Endothelial cell of umbilical vein (primary cell): ENCODE data around the gene ZMPSTE24. TPM values are rescaled to one million over a fixed set of nuclear protein-coding genes. Genes with fewer than 3 reads are reported as not detected.

ENCODE experiments used
- Bru-seq: library from RNA; stranded (reverse); fragments of 400-500 nt; gene quantifications from one replicate; lab custom pipeline; 2021; lab: Mats Ljungman, UMichigan
- BruChase-seq, 2 experiments: library from RNA; stranded (reverse); fragments of 400-500 nt; gene quantifications; one replicate each; lab custom pipeline; 2021; lab: Mats Ljungman, UMichigan
- BruUV-seq: library from RNA; stranded (reverse); fragments of 400-500 nt; replicated peaks from 2 replicates; lab custom pipeline; 2021; lab: Mats Ljungman, UMichigan
- CTCF ChIA-PET: fragments of 300-600, 350-600 bp; sonication (Branson Sonifier 250); formaldehyde crosslinking; loops from one replicate; lab custom pipeline; 2021; ENCODE audit warnings: antibody characterized with exemption, inconsistent platforms; lab: Charles Lee
- POLR2A ChIA-PET: fragments of 300-600, 350-600 bp; sonication (Branson Sonifier 250); formaldehyde crosslinking; loops from one replicate; lab custom pipeline; 2021; ENCODE audit warnings: antibody characterized with exemption, inconsistent platforms; lab: Charles Lee
- DNase-seq: peaks from one replicate; pipeline ENCODE4 v3.0.0-alpha.2; 2011; ENCODE audit warnings: low read depth, low spot score
- FAIRE-seq: peaks from 2 replicates; lab custom pipeline; 2011; peaks lifted over from hg19 to GRCh38; lab: Jason Lieb, UNC
- H2AFZ ChIP-seq: 2 replicates; pipeline ENCODE4 v1.6.0; 2012; ENCODE audit warnings: low read depth, low read length, control low read depth, inconsistent platforms
- H3K27ac ChIP-seq: 2 replicates; pipeline ENCODE4 v1.5.1; 2011; ENCODE audit warnings: low read depth, mild to moderate bottlenecking, control low read depth, low read length, moderate library complexity; ENCODE audit not compliant: insufficient read depth
- H3K27me3 ChIP-seq, 2 experiments: 2 replicates each; pipeline versions ENCODE4 v1.6.0 to v1.6.1; 2011; ENCODE audit warnings: low read length in 2 of 2, mixed read lengths in 1 of 2; ENCODE audit not compliant: control insufficient read depth in 2 of 2, insufficient read depth in 2 of 2
- H3K36me3 ChIP-seq, 2 experiments: 2 replicates in 1 of 2; 3 replicates in 1 of 2; pipeline ENCODE4 v1.5.1; 2011; ENCODE audit warnings: low read length in 2 of 2, mild to moderate bottlenecking in 1 of 2, moderate library complexity in 1 of 2; ENCODE audit not compliant: control insufficient read depth in 2 of 2, insufficient read depth in 2 of 2; ENCODE audit errors: extremely low read depth in 1 of 2
- H3K4me1 ChIP-seq: 3 replicates; pipeline ENCODE4 v1.5.1; 2011; ENCODE audit warnings: mild to moderate bottlenecking, low read length; ENCODE audit not compliant: control insufficient read depth, insufficient read depth; ENCODE audit errors: extremely low read depth
- H3K4me2 ChIP-seq: 2 replicates; pipeline ENCODE4 v1.6.1; 2011; ENCODE audit warnings: low read length, control low read depth, mixed read lengths; ENCODE audit not compliant: insufficient read depth
- H3K4me3 ChIP-seq, 3 experiments: fragments of 200-600 bp in 1 of 3; sonication (generic), shearing (Covaris generic) in 1 of 3; replicated peaks in 1 of 3; 2 replicates each; pipeline ENCODE4 v1.5.1; 2011 to 2016; ENCODE audit warnings: control low read depth in 3 of 3, low read length in 3 of 3, mild to moderate bottlenecking in 2 of 3, inconsistent platforms in 1 of 3, low read depth in 1 of 3, moderate library complexity in 1 of 3; ENCODE audit not compliant: insufficient read depth in 1 of 3
- H3K79me2 ChIP-seq: 2 replicates; pipeline ENCODE4 v1.6.0; 2012; ENCODE audit warnings: low read length, inconsistent platforms; ENCODE audit not compliant: control insufficient read depth, insufficient read depth
- H3K9ac ChIP-seq: replicated peaks from 2 replicates; pipeline ENCODE3; 2011; ENCODE audit warnings: low read length, control low read depth; ENCODE audit not compliant: insufficient read depth; ENCODE audit errors: extremely low read depth
- H3K9me1 ChIP-seq: replicated peaks from 3 replicates; pipeline ENCODE4 v1.6.0; 2011; ENCODE audit warnings: mild to moderate bottlenecking, low read length; ENCODE audit not compliant: control insufficient read depth, insufficient read depth; ENCODE audit errors: extremely low read depth
- H3K9me3 ChIP-seq: replicated peaks from 2 replicates; pipeline ENCODE4 v1.5.1; 2012; ENCODE audit warnings: low read length, inconsistent platforms; ENCODE audit not compliant: control insufficient read depth, insufficient read depth
- H4K20me1 ChIP-seq: replicated peaks from 2 replicates; pipeline ENCODE3; 2011; ENCODE audit warnings: mild to moderate bottlenecking, low read length; ENCODE audit not compliant: control insufficient read depth, insufficient read depth; ENCODE audit errors: extremely low read depth
- EZH2 ChIP-seq: IDR thresholded peaks from 2 replicates; pipeline ENCODE4 v1.6.1; 2012; ENCODE audit warnings: borderline replicate concordance, low read depth, mild to moderate bottlenecking, moderate library complexity, low read length, inconsistent platforms; ENCODE audit not compliant: severe bottlenecking
- FOS ChIP-seq: IDR thresholded peaks from 2 replicates; pipeline ENCODE4 v1.6.1; 2011; ENCODE audit warnings: mild to moderate bottlenecking, low read length, moderate library complexity, borderline replicate concordance; ENCODE audit not compliant: insufficient read depth
- JUN ChIP-seq: IDR thresholded peaks from 2 replicates; pipeline ENCODE4 v1.6.1; 2011; ENCODE audit warnings: borderline replicate concordance, low read depth; ENCODE audit not compliant: insufficient read length, insufficient read depth
- MYC ChIP-seq: IDR thresholded peaks from one replicate; pipeline ENCODE4 v1.6.1; 2011; ENCODE audit warnings: mild to moderate bottlenecking, low read depth, low read length
- POLR2A ChIP-seq: IDR thresholded peaks from 2 replicates; pipeline ENCODE4 v1.6.1; 2012; ENCODE audit warnings: low read depth, mild to moderate bottlenecking, control low read depth, low read length
- POLR2AphosphoS5 ChIP-seq: IDR thresholded peaks from 2 replicates; pipeline ENCODE4 v1.6.1; 2012; ENCODE audit warnings: low read depth, mild to moderate bottlenecking, control low read depth, low read length, moderate library complexity; ENCODE audit not compliant: insufficient read depth
- dilution Hi-C: fragments of 300-500 bp; cut with MboI; formaldehyde crosslinking; loops from one replicate; pipeline ENCODE4 v1.15.0; 2019; ENCODE audit warnings: low sequenced_read_pairs; ENCODE audit not compliant: extremely low pct_ligation_motif_present
- intact Hi-C: fragments of 100-400 bp; cut with micrococcal nuclease; formaldehyde crosslinking; loops from one replicate; pipeline ENCODE4 v1.10.0; 2022
- long read RNA-seq: library from polyadenylated mRNA; stranded (forward); transcript quantifications from one replicate; pipeline ENCODE4 v2.0.0, GENCODE V29; 2021
- polyA minus RNA-seq, 3 experiments: library from RNA; depleted of rRNA, polyadenylated mRNA; stranded (reverse); fragments of >200 nt; gene quantifications; 1 replicate in 1 of 3; 2 replicates in 2 of 3; pipeline ENCODE4 v1.2.3, GENCODE V29; 2011
- polyA plus RNA-seq, 4 experiments: library from polyadenylated mRNA; depleted of rRNA in 3 of 4; stranded (reverse) in 3 of 4; unstranded in 1 of 4; fragments of >200 nt; gene quantifications; 2 replicates each; pipeline versions ENCODE4 v1.2.1 to v1.2.3, GENCODE V29; 2011 to 2012; ENCODE audit warnings: missing spikeins in 1 of 4
- total RNA-seq: library from RNA; stranded (reverse); gene quantifications from 2 replicates; pipeline ENCODE4 v1.2.3, GENCODE V29; 2021
- TF ChIP-seq, protein P1 (sequence below): IDR thresholded peaks from 2 replicates; pipeline ENCODE4 v1.6.1; 2011; ENCODE audit not compliant: insufficient read depth, insufficient read length

ZMPSTE24 gene
- 42.5 and 44.7 TPM in 2 replicates for total RNA-seq
- 11.7 and 16.9 TPM in 2 replicates for polyA plus RNA-seq
- 16.0 and 16.9 TPM in 2 replicates for polyA plus RNA-seq (2011; cell fraction: cytosol; rRNA removed)
- polyA plus RNA-seq (2011; cell fraction: nucleus; rRNA removed): 10.3 and 14.2 TPM in 2 replicates
- 34.8 and 52.4 TPM in 2 replicates for polyA plus RNA-seq (2012)
- 25.6 and 25.8 TPM in 2 replicates for polyA minus RNA-seq
- 35.2 TPM for polyA minus RNA-seq (2011; cell fraction: cytosol; rRNA and poly(A)+ RNA removed)
- polyA minus RNA-seq (2011; cell fraction: nucleus; rRNA and poly(A)+ RNA removed): 12.3 and 15.3 TPM in 2 replicates
- Bru-seq, nascent RNA: percentile 83 among the genes with signal in this experiment
- percentile 94 among the genes with signal in this experiment for BruChase-seq, experiment 1, labeled RNA remaining after a 6-hour chase
- percentile 82 among the genes with signal in this experiment for BruChase-seq, experiment 2, labeled RNA remaining after a 2-hour chase
- long read RNA-seq, transcript ZMPSTE24-201 (10 exons, 3,108 nt): major isoform, 197 of 224 reads
- long read RNA-seq, partial matches to known transcripts: 3 of 224 reads
- long read RNA-seq, other reads (novel, unspliced or antisense): 24 of 224 reads

DNA sequence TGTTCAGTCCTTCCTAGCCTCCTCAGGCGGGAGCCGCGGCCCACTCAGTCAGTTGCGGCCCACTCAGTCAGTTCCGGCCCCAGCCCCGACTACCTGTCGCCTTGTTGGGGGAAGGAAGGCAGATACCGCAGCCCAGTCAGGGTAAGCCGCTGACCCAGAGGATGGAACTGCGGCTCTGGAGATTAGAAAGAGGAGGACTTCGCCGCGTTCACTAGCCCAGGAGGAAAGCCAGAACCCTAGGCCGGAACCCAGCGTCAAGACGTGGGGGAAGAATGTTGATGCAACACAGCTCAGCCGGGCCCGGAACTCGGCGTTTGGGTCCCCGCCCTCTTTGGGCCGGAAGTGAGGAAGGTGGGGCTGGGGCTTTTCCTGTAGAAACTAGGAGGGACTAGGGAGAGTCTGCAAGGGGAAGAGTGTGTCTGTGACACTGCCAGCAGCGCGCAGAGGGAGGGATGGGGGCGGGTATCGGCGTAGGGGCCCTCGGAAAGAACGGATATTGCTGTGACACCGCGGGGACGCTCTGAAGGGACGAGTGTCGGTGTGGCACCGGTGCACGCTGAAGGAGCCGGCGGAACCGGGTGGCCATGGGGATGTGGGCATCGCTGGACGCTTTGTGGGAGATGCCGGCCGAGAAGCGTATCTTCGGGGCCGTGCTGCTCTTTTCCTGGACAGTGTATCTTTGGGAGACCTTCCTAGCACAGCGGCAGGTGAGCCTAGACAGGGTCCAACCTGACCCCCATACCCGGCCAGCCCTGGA is at the start of gene ZMPSTE24:
Gene ZMPSTE24 (plus strand): TSS at position 549 of the 757 bp plus-strand sequence. CDS start 36 bp downstream, at position 585.
- peak within 1 kb of the TSS; percentile 87 for H2AFZ ChIP-seq
- peak; percentile 88 for TF ChIP-seq POLR2A
- TF ChIP-seq, protein P1, sequence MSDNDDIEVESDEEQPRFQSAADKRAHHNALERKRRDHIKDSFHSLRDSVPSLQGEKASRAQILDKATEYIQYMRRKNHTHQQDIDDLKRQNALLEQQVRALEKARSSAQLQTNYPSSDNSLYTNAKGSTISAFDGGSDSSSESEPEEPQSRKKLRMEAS: no peak
- TF ChIP-seq MYC: peak; percentile 82
- TF ChIP-seq POLR2AphosphoS5: peak; percentile 83
- no peak for TF ChIP-seq JUN
- no peak for TF ChIP-seq EZH2
- no peak for TF ChIP-seq FOS
- peaks cover 6 to 8% of the 10 kb centered on the region in 2 experiments for H3K36me3 ChIP-seq
- H4K20me1 ChIP-seq: no peaks in the 10 kb centered on the region
- H3K4me1 ChIP-seq: peaks cover 9% of the 10 kb centered on the region
- BruUV-seq: no TSS peak
- dilution Hi-C loops (no loop called here), intact Hi-C loops (loop anchor here (1.0 to 5.0 kb wide), 4 partner anchors 57 to 216 kb away; partner anchors contain the start of genes CAP1 and RLF)
- FAIRE-seq (peak; percentile 99), DNase-seq (peak; percentile 95)
- ChIA-PET POLR2A (interaction anchor here (0.7 kb wide), 2 partner anchors 198 to 519 kb away, joined by 3 to 5 read pairs; partner anchors contain the start of gene PPIE), CTCF (interaction anchor here (0.9 to 1.9 kb wide), 7 partner anchors 10 to 114 kb away, joined by 3 to 6 read pairs (median 6); partner anchors contain the start of gene TMCO2)
- H3K9ac ChIP-seq: peak within 1 kb of the TSS; percentile 99
- no peaks in the 10 kb centered on the region for H3K9me1 ChIP-seq
- no peaks in the 10 kb centered on the region for H3K9me3 ChIP-seq
- peak within 1 kb of the TSS; percentile 59 to 91 (median 89) for H3K4me3 ChIP-seq
- peaks cover 29% of the 10 kb centered on the region for H3K79me2 ChIP-seq
- peak within 1 kb of the TSS; percentile 89 for H3K4me2 ChIP-seq
- no peaks in the 10 kb centered on the region for H3K27me3 ChIP-seq
- peak within 1 kb of the TSS; percentile 86 for H3K27ac ChIP-seq
